ENCODE measurements around the gene SYT9. TPM values are rescaled to one million over a fixed set of nuclear protein-coding genes. Genes with fewer than 3 reads are reported as not detected.

Gene SYT9
- total RNA-seq, 1 donor from 2014 or later = 2.9 TPM

DNA sequence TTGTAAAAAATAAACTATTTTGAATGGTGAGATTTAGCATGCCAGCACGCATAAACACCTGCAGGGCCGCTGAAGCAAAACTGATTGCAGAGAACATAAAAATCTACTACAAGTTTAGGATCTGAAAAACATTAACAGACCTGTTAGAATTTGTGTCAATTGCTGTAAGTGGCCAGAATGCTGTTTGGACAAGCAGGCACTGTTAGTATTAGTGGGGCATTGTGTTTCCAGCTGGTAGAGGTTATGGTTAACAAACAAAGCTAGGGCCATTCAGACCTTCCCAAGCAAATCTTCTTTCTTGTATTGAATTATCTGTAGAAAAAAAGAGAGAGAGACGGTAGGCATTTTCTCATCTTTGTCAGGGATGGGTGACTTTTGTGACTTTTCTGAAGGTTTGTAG, 176.0 kb downstream of the SYT9 start:
- DNase-seq (ENCODE audit: extremely low spot score in 2 of 2) = peak in 1 of 2 donors; percentile 6

GRCh38 chr11:7428196-7428595, 176.5 kb downstream of the SYT9 start:
- no peaks in the 10 kb centered on the region for H3K36me3 ChIP-seq
- intact Hi-C loops (cut with DNase I) = no loop called here
- H3K4me3 ChIP-seq = no peak overlapping the region
- no peaks in the 10 kb centered on the region for H3K9me3 ChIP-seq
- no peak for TF ChIP-seq POLR2AphosphoS5 (IDR thresholded peaks at IDR 0.05; ENCODE audit: insufficient read depth in 1 of 2, low read depth in 1 of 2)
- TF ChIP-seq, protein P1, sequence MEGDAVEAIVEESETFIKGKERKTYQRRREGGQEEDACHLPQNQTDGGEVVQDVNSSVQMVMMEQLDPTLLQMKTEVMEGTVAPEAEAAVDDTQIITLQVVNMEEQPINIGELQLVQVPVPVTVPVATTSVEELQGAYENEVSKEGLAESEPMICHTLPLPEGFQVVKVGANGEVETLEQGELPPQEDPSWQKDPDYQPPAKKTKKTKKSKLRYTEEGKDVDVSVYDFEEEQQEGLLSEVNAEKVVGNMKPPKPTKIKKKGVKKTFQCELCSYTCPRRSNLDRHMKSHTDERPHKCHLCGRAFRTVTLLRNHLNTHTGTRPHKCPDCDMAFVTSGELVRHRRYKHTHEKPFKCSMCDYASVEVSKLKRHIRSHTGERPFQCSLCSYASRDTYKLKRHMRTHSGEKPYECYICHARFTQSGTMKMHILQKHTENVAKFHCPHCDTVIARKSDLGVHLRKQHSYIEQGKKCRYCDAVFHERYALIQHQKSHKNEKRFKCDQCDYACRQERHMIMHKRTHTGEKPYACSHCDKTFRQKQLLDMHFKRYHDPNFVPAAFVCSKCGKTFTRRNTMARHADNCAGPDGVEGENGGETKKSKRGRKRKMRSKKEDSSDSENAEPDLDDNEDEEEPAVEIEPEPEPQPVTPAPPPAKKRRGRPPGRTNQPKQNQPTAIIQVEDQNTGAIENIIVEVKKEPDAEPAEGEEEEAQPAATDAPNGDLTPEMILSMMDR (IDR thresholded peaks at IDR 0.05) = no peak
- TF ChIP-seq POLR2A (IDR thresholded peaks at IDR 0.05) = no peak
- H3K27ac ChIP-seq = no peak overlapping the region
- no peaks in the 10 kb centered on the region for H3K4me1 ChIP-seq
- DNase-seq (ENCODE audit: extremely low spot score in 2 of 2) = peak in 1 of 2 donors; percentile 52
- H3K27me3 ChIP-seq = no peaks in the 10 kb centered on the region

More for the DNA sequence above, 176.0 kb downstream of the SYT9 start:
- Histone ChIP-seq H3K9me3 (no peaks in the 10 kb centered on the region), H3K36me3 (no peaks in the 10 kb centered on the region), H3K4me3 (no peak overlapping the region), H3K27ac (no peak overlapping the region), H3K4me1 (no peaks in the 10 kb centered on the region), H3K27me3 (no peaks in the 10 kb centered on the region)
- TF ChIP-seq, protein P1 (IDR thresholded peaks at IDR 0.05) = no peak
- TF ChIP-seq POLR2A (IDR thresholded peaks at IDR 0.05) (no peak), POLR2AphosphoS5 (IDR thresholded peaks at IDR 0.05; ENCODE audit: insufficient read depth in 1 of 2, low read depth in 1 of 2) (no peak)
- intact Hi-C loops (cut with DNase I) = no loop called here

DNA sequence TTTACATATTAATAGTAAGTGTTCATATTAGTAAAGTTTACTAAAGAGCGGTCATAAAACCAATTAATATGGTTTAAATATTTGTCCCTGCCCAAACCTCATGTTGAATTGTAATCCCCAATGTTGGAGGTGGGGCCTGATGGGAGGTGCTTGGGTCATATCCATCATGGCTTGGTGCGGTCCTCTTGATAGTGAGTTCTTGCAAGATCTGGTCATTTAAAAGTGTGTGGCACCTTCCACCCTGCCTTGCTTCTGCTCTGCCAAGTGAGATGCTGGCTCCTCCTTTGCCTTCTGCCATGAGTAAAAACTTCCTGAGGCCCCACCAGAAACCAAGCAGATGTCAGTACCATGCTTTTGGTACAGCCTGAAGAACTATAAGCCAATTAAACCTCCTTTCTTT, 178.8 kb downstream of the SYT9 start:
- intact Hi-C loops (cut with DNase I) = no loop called here
- Histone ChIP-seq H3K9me3 (no peaks in the 10 kb centered on the region), H3K4me1 (no peaks in the 10 kb centered on the region), H3K4me3 (no peak overlapping the region), H3K27ac (no peak overlapping the region), H3K27me3 (no peaks in the 10 kb centered on the region), H3K36me3 (no peaks in the 10 kb centered on the region)
- peak in 1 of 2 donors; percentile 60 for DNase-seq (ENCODE audit: extremely low spot score in 2 of 2)
- TF ChIP-seq, protein P1 (IDR thresholded peaks at IDR 0.05) = no peak
- TF ChIP-seq POLR2AphosphoS5 (IDR thresholded peaks at IDR 0.05; ENCODE audit: insufficient read depth in 1 of 2, low read depth in 1 of 2) = no peak
- no peak for TF ChIP-seq POLR2A (IDR thresholded peaks at IDR 0.05)

- Histone ChIP-seq H3K4me3 (no peak overlapping the region), H3K4me1 (no peaks in the 10 kb centered on the region), H3K27ac (no peak overlapping the region), H3K27me3 (no peaks in the 10 kb centered on the region), H3K9me3 (no peaks in the 10 kb centered on the region), H3K36me3 (no peaks in the 10 kb centered on the region)
- TF ChIP-seq POLR2A (IDR thresholded peaks at IDR 0.05) = no peak
- TF ChIP-seq, protein P1 (IDR thresholded peaks at IDR 0.05) = no peak
- TF ChIP-seq POLR2AphosphoS5 (IDR thresholded peaks at IDR 0.05; ENCODE audit: insufficient read depth in 1 of 2, low read depth in 1 of 2) = no peak
- intact Hi-C loops (cut with DNase I) = no loop called here
- DNase-seq (ENCODE audit: extremely low spot score in 2 of 2) = no peak
Observed at GRCh38 chr11:7435176-7435575, 183.5 kb downstream of the SYT9 start.

GRCh38 chr11:7436146-7436545, 184.4 kb downstream of the SYT9 start:
- H3K27me3 ChIP-seq = no peaks in the 10 kb centered on the region
- no peaks in the 10 kb centered on the region for H3K4me1 ChIP-seq
- intact Hi-C loops (cut with DNase I) = no loop called here
- TF ChIP-seq POLR2A (IDR thresholded peaks at IDR 0.05) = no peak
- TF ChIP-seq, protein P1 (IDR thresholded peaks at IDR 0.05) = no peak
- H3K27ac ChIP-seq = no peak overlapping the region
- no peak overlapping the region for H3K4me3 ChIP-seq
- DNase-seq (ENCODE audit: extremely low spot score in 2 of 2) = no peak
- no peaks in the 10 kb centered on the region for H3K9me3 ChIP-seq
- no peaks in the 10 kb centered on the region for H3K36me3 ChIP-seq

Data from vagina (tissue), 2 donors.